Suprapubic skin (tissue), 4 donors: ENCODE data around the gene PPEF2. TPM values are rescaled to one million over a fixed set of nuclear protein-coding genes. Genes with fewer than 3 reads are reported as not detected.
"Not testable (repeated sequence)": the region's sequence is repeated elsewhere in the genome, so short reads cannot be mapped to it uniquely, and the experiment has no call there.

Source experiments
- DNase-seq, 2 donors: peaks; one replicate each; pipeline ENCODE4 v3.0.0-alpha.2; 2019; ENCODE audit warnings: low spot score in 2 of 2
- H3K27ac ChIP-seq: fragments of 200-600 bp; sonication (generic); one replicate; pipeline ENCODE4 v1.5.1; 2019
- H3K27me3 ChIP-seq: fragments of 200-600 bp; sonication (generic); one replicate; pipeline ENCODE4 v1.5.1; 2019
- H3K36me3 ChIP-seq: fragments of 200-600 bp; sonication (generic); one replicate; pipeline ENCODE4 v1.5.1; 2019
- H3K4me1 ChIP-seq: fragments of 200-600 bp; sonication (generic); one replicate; pipeline ENCODE4 v1.5.1; 2019
- H3K4me3 ChIP-seq: fragments of 200-600 bp; sonication (generic); one replicate; pipeline ENCODE4 v1.5.1; 2019; ENCODE audit warnings: mild to moderate bottlenecking
- H3K9me3 ChIP-seq: fragments of 200-600 bp; sonication (generic); one replicate; pipeline ENCODE4 v1.5.1; 2019
- CTCF ChIP-seq, 2 donors: fragments of 200-600 bp in 1 of 2; fragments of 450-650 bp in 1 of 2; sonication (generic) in 1 of 2; IDR thresholded peaks; one replicate each; pipeline ENCODE4 v1.5.1; 2016 to 2019; ENCODE audit warnings: antibody characterized with exemption in 2 of 2, mild to moderate bottlenecking in 1 of 2, moderate library complexity in 1 of 2
- EP300 ChIP-seq: sonication (generic); formaldehyde crosslinking; IDR thresholded peaks from one replicate; pipeline ENCODE4 v1.6.1; 2017; ENCODE audit warnings: antibody characterized with exemption
- POLR2A ChIP-seq, 2 donors: fragments of 450-650 bp; IDR thresholded peaks; one replicate each; pipeline ENCODE4 v1.6.1; 2017; ENCODE audit warnings: antibody characterized with exemption in 2 of 2, mild to moderate bottlenecking in 2 of 2, moderate library complexity in 2 of 2
- POLR2AphosphoS5 ChIP-seq, 3 donors: sonication (generic); formaldehyde crosslinking; IDR thresholded peaks; one replicate each; pipeline ENCODE4 v1.6.1; 2017; ENCODE audit warnings: antibody characterized with exemption in 3 of 3
- WGBS: methylation state at CpG from one replicate; pipeline ENCODE4 v1.1.5; 2018; 5-methylcytosine and 5-hydroxymethylcytosine counted together
- total RNA-seq, 4 donors: library from RNA; depleted of rRNA; stranded (reverse); fragments of >200 nt; gene quantifications; one replicate each; pipeline ENCODE4 v1.1.0, GENCODE V29; 2016

Gene PPEF2
- total RNA-seq, 4 donors from 2014 or later = not detected

- Histone ChIP-seq H3K9me3 (no peaks in the 10 kb centered on the region), H3K4me3 (no peak overlapping the region), H3K27ac (no peak overlapping the region), H3K4me1 (no peaks in the 10 kb centered on the region), H3K27me3 (no peaks in the 10 kb centered on the region), H3K36me3 (no peaks in the 10 kb centered on the region)
- no peak for DNase-seq
- no peak for TF ChIP-seq CTCF (IDR thresholded peaks at IDR 0.05)
- no peak for TF ChIP-seq POLR2A (IDR thresholded peaks at IDR 0.05)
- no peak for TF ChIP-seq EP300
- TF ChIP-seq POLR2AphosphoS5 (IDR thresholded peaks at IDR 0.05) = no peak
- 86% methylated on average over 1 of the region's 1 CpG for WGBS
Observed at GRCh38 chr4:75858721-75859120, 43.5 kb downstream of the PPEF2 start.

GRCh38 chr4:75849461-75849860 lies 52.8 kb downstream of the PPEF2 start:
- Histone ChIP-seq H3K27me3 (no peaks in the 10 kb centered on the region), H3K4me1 (no peaks in the 10 kb centered on the region), H3K36me3 (no peaks in the 10 kb centered on the region), H3K4me3 (no peak overlapping the region), H3K27ac (no peak overlapping the region), H3K9me3 (no peaks in the 10 kb centered on the region)
- TF ChIP-seq POLR2AphosphoS5 (IDR thresholded peaks at IDR 0.05) = no peak
- TF ChIP-seq EP300 = no peak
- no peak for DNase-seq
- 69% methylated on average over 6 of the region's 6 CpGs for WGBS

- no peaks in the 10 kb centered on the region for H3K36me3 ChIP-seq
- 76% methylated on average over 4 of the region's 4 CpGs for WGBS
- no peaks in the 10 kb centered on the region for H3K4me1 ChIP-seq
- TF ChIP-seq EP300 (no peak), CTCF (IDR thresholded peaks at IDR 0.05) (no peak)
- DNase-seq = no peak
- no peaks in the 10 kb centered on the region for H3K27me3 ChIP-seq
- H3K27ac ChIP-seq = no peak overlapping the region
- no peak overlapping the region for H3K4me3 ChIP-seq
- H3K9me3 ChIP-seq = no peaks in the 10 kb centered on the region
Observed at GRCh38 chr4:75848891-75849290, 53.4 kb downstream of the PPEF2 start.

- not testable (repeated sequence) for H3K4me3 ChIP-seq, H3K27me3 ChIP-seq, H3K36me3 ChIP-seq, H3K4me1 ChIP-seq, H3K27ac ChIP-seq, DNase-seq, H3K9me3 ChIP-seq
- TF ChIP-seq CTCF (IDR thresholded peaks at IDR 0.05) = peak; percentile 36 to 49
- WGBS = 27% methylated on average over 14 of the region's 14 CpGs
Observed at GRCh38 chr4:75848171-75848760, 54.0 kb downstream of the PPEF2 start.

GRCh38 chr4:75845992-75846391 lies 56.3 kb downstream of the PPEF2 start:
- TF ChIP-seq POLR2A (IDR thresholded peaks at IDR 0.05) = no peak
- no peak overlapping the region for H3K27ac ChIP-seq
- WGBS = 93% methylated on average over 2 of the region's 2 CpGs

GRCh38 chr4:75844151-75844662 lies 58.0 kb downstream of the PPEF2 start:
- Histone ChIP-seq H3K36me3 (no peaks in the 10 kb centered on the region), H3K27ac (no peak overlapping the region), H3K4me3 (no peak overlapping the region), H3K27me3 (no peaks in the 10 kb centered on the region), H3K9me3 (no peaks in the 10 kb centered on the region), H3K4me1 (no peaks in the 10 kb centered on the region)
- 96% methylated on average over 3 of the region's 3 CpGs for WGBS
- DNase-seq = no peak
- TF ChIP-seq EP300 = no peak
- TF ChIP-seq CTCF (IDR thresholded peaks at IDR 0.05) = no peak
- no peak for TF ChIP-seq POLR2A (IDR thresholded peaks at IDR 0.05)
- no peak for TF ChIP-seq POLR2AphosphoS5 (IDR thresholded peaks at IDR 0.05)

More at GRCh38 chr4:75845992-75846391, 56.3 kb downstream of the PPEF2 start:
- Histone ChIP-seq H3K4me1 (no peaks in the 10 kb centered on the region), H3K4me3 (no peak overlapping the region), H3K27me3 (no peaks in the 10 kb centered on the region), H3K9me3 (no peaks in the 10 kb centered on the region), H3K36me3 (no peaks in the 10 kb centered on the region)
- no peak for DNase-seq
